ENCODE results near the gene TRIP12. TPM values are rescaled to one million over a fixed set of nuclear protein-coding genes. Genes with fewer than 3 reads are reported as not detected.
A peak's percentile ranks its signal among the peaks of the same experiment; 100 is the strongest.

Gene TRIP12
- total RNA-seq, 2 experiments from 2014 or later: 151 to 178 TPM

- H3K4me1 Mint-ChIP-seq (ENCODE audit: low read depth): peaks cover 56% of the 10 kb centered on the region
- Histone ChIP-seq H3K27me3 (ENCODE audit: control insufficient read depth in 1 of 2, insufficient read depth in 2 of 2, low read length in 2 of 2) (no peaks in the 10 kb centered on the region), H3K9me3 (ENCODE audit: control insufficient read depth in 1 of 2, insufficient read depth in 1 of 2, low read length in 2 of 2) (no peaks in the 10 kb centered on the region), H3K27ac (ENCODE audit: low read depth in 1 of 2, low read length in 2 of 2) (peak within 1 kb of the TSS; percentile 97 to 98), H3K36me3 (ENCODE audit: insufficient read depth, low read length) (peaks cover 2% of the 10 kb centered on the region), H3K4me3 (ENCODE audit: low read length) (peak within 1 kb of the TSS; percentile 85), H3K4me1 (ENCODE audit: insufficient read depth, low read length) (peaks cover 23% of the 10 kb centered on the region)
- intact Hi-C loops (cut with DNase I, micrococcal nuclease): loop anchor here (5.0 to 10.0 kb wide), 4 partner anchors 70 to 1862 kb away; partner anchors contain the start of genes COPS7B (in 1 of the 2), PDE6D (in 1 of the 2) and SP110 (in 1 of the 2)
- peaks cover 5% of the 10 kb centered on the region for H3K27me3 Mint-ChIP-seq
- H3K27ac Mint-ChIP-seq: peak within 1 kb of the TSS; percentile 95
- DNase-seq (peak in 12 of 14 experiments; percentile 17 to 92 (median 86)), ATAC-seq (ENCODE audit: poor library complexity) (peak; percentile 66)
- H3K4me3 Mint-ChIP-seq: peak within 1 kb of the TSS; percentile 98
- no peak for TF ChIP-seq CTCF (IDR thresholded peaks at IDR 0.05)
- ChIA-PET CTCF (interaction anchor here (1.3 kb wide), 1 partner anchor 122 kb away, joined by 8 read pairs; no protein-coding TSS in a partner anchor), POLR2A (interaction anchor here (0.7 to 2.4 kb wide), 12 partner anchors 9 to 681 kb away, joined by 3 to 22 read pairs (median 4); partner anchors contain the start of gene SP140L)
- H3K9me3 Mint-ChIP-seq: no peaks in the 10 kb centered on the region
- peaks cover 44% of the 10 kb centered on the region for H3K36me3 Mint-ChIP-seq (ENCODE audit: low read depth)
Observed at GRCh38 chr2:229922449-229923386, 909 bp upstream of the TRIP12 start, which contains the start of gene FBXO36. TSS of gene FBXO36 (plus strand) at chr2:229922503. CDS start at chr2:229922514, 11 bp downstream.

GRCh38 chr2:229921101-229921891 lies 513 bp downstream of the TRIP12 start:
- intact Hi-C loops (cut with DNase I, micrococcal nuclease): loop anchor here (5.0 to 10.0 kb wide), 4 partner anchors 69 to 1864 kb away; partner anchors contain the start of genes COPS7B (in 1 of the 2), PDE6D (in 1 of the 2) and SP110 (in 1 of the 2)
- Mint-ChIP-seq H3K4me1 (ENCODE audit: low read depth) (peaks cover 58% of the 10 kb centered on the region), H3K36me3 (ENCODE audit: low read depth) (peaks cover 54% of the 10 kb centered on the region), H3K9me3 (no peaks in the 10 kb centered on the region), H3K4me3 (peak overlapping the region; percentile 98), H3K27ac (peak overlapping the region; percentile 95), H3K27me3 (peaks cover 5% of the 10 kb centered on the region)
- Histone ChIP-seq H3K27me3 (ENCODE audit: control insufficient read depth in 1 of 2, insufficient read depth in 2 of 2, low read length in 2 of 2) (no peaks in the 10 kb centered on the region), H3K27ac (ENCODE audit: low read depth in 1 of 2, low read length in 2 of 2) (peak overlapping the region; percentile 96 to 98), H3K4me3 (ENCODE audit: low read length) (peak overlapping the region; percentile 85), H3K4me1 (ENCODE audit: insufficient read depth, low read length) (peaks cover 29% of the 10 kb centered on the region), H3K9me3 (ENCODE audit: control insufficient read depth in 1 of 2, insufficient read depth in 1 of 2, low read length in 2 of 2) (no peaks in the 10 kb centered on the region), H3K36me3 (ENCODE audit: insufficient read depth, low read length) (peaks cover 7% of the 10 kb centered on the region)
- no peak for TF ChIP-seq CTCF (IDR thresholded peaks at IDR 0.05)
- CTCF ChIA-PET: interaction anchor here (0.9 to 2.0 kb wide), 3 partner anchors 8 to 120 kb away, joined by 3 to 9 read pairs (median 8); no protein-coding TSS in a partner anchor
- ATAC-seq (ENCODE audit: poor library complexity) (peak; percentile 30), DNase-seq (peak; percentile 17 to 83 (median 67))
- POLR2A ChIA-PET: interaction anchor here (0.7 to 2.4 kb wide), 21 partner anchors 8 to 1543 kb away, joined by 3 to 22 read pairs (median 4); partner anchors contain the start of genes NCL and SP110
